Measurements from ENCODE around the gene COX20.

COX20 gene

DNA sequence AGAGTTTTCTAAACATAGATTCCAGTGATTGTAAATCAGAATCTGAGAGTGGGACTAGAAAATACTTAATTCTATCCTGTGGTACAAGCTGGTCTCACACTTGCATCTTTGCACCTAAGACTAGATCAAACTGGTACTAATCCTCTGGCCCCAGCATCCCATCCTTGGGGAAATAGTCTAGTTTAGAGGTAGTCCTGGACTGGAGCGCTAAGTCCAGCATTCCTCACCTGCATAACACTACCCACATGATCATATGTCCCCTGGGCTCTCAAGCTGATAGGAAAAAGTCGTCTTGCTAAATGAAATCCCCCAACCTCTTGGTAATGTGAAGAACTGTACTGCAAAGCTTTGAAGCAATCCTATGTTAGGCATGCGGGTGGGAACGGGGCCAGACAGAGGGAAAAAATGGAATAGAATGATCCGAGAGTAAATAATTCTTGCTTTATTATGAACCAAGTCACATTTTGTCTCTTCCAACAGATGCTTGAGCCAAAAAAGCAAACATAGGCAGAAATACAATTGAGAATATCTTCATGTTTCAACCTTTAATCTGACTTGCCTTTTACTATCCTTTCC, 4.8 kb downstream of the COX20 start:
- Histone ChIP-seq H3K36me3 (ENCODE audit: control insufficient read depth, insufficient read depth, low read length) (peaks cover 64% of the 10 kb centered on the region), H3K27ac (ENCODE audit: low read depth, low read length) (no peak overlapping the region), H3K9me3 (ENCODE audit: control insufficient read depth, insufficient read depth, low read length) (no peaks in the 10 kb centered on the region), H3K27me3 (ENCODE audit: control insufficient read depth, insufficient read depth, low read length) (no peaks in the 10 kb centered on the region), H3K4me3 (ENCODE audit: low read depth, low read length) (no peak overlapping the region), H3K4me1 (ENCODE audit: control insufficient read depth, insufficient read depth, low read length) (peaks cover 16% of the 10 kb centered on the region), H3K9ac (ENCODE audit: low read depth, low read length) (no peak overlapping the region)

GRCh38 chr1:244841273-244841927, 5.9 kb downstream of the COX20 start:
- Histone ChIP-seq H3K9me3 (ENCODE audit: control insufficient read depth, insufficient read depth, low read length) (no peaks in the 10 kb centered on the region), H3K4me3 (ENCODE audit: low read depth, low read length) (no peak overlapping the region), H3K27ac (ENCODE audit: low read depth, low read length) (peak overlapping the region; percentile 31), H3K36me3 (ENCODE audit: control insufficient read depth, insufficient read depth, low read length) (peaks cover 75% of the 10 kb centered on the region), H3K4me1 (ENCODE audit: control insufficient read depth, insufficient read depth, low read length) (peaks cover 16% of the 10 kb centered on the region), H3K27me3 (ENCODE audit: control insufficient read depth, insufficient read depth, low read length) (no peaks in the 10 kb centered on the region), H3K9ac (ENCODE audit: low read depth, low read length) (no peak overlapping the region)

DNA sequence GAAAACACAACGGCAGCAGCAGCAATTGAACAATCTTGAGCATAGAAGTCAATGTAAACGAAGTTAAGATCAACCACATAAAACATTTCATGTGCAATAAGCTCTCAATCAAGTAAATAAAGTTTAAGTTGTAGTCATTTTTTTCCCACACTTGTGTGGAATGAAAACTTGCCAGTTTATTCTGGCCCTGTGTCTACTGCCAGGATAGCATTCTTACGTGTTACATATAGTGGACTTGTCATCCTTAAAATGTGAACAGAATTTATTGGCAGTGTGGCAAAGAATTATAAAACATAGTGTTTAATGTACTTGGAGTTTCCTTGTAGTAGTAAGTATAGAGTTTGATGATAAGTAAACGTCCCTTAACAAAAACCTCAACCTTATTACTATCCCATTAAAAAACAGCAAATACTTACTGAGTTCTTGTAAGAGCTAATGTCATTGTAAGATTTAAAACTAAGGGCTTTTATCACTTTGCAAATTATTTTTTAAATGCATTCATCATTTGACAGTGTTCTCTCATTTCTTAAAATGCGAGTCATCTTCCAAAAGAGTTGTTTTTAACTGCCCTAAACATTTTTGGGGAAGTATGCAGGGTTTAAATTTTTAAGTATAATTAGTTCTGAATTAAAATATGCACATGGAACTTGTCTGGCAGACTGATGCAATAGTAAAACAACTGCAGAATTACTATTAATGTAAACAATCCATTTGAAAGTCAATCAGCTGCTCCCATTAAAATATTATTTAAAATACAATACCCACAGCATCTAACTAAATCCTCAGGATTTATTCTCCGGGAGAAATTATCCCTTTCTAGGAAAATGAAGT, 7.9 kb downstream of the COX20 start:
- no peak overlapping the region for H3K9ac ChIP-seq (ENCODE audit: low read depth, low read length)
- no peaks in the 10 kb centered on the region for H3K9me3 ChIP-seq (ENCODE audit: control insufficient read depth, insufficient read depth, low read length)
- H3K27ac ChIP-seq (ENCODE audit: low read depth, low read length): no peak overlapping the region
- peaks cover 95% of the 10 kb centered on the region for H3K36me3 ChIP-seq (ENCODE audit: control insufficient read depth, insufficient read depth, low read length)
- H3K27me3 ChIP-seq (ENCODE audit: control insufficient read depth, insufficient read depth, low read length): no peaks in the 10 kb centered on the region
- H3K4me1 ChIP-seq (ENCODE audit: control insufficient read depth, insufficient read depth, low read length): no peaks in the 10 kb centered on the region
- no peak overlapping the region for H3K4me3 ChIP-seq (ENCODE audit: low read depth, low read length)

- Histone ChIP-seq H3K27ac (ENCODE audit: low read depth, low read length) (peak overlapping the region; percentile 5), H3K36me3 (ENCODE audit: control insufficient read depth, insufficient read depth, low read length) (peaks cover 100% of the 10 kb centered on the region), H3K4me3 (ENCODE audit: low read depth, low read length) (no peak overlapping the region), H3K9ac (ENCODE audit: low read depth, low read length) (no peak overlapping the region), H3K27me3 (ENCODE audit: control insufficient read depth, insufficient read depth, low read length) (no peaks in the 10 kb centered on the region), H3K4me1 (ENCODE audit: control insufficient read depth, insufficient read depth, low read length) (no peaks in the 10 kb centered on the region), H3K9me3 (ENCODE audit: control insufficient read depth, insufficient read depth, low read length) (no peaks in the 10 kb centered on the region)
Observed at GRCh38 chr1:244844155-244845121, 9.0 kb downstream of the COX20 start.

GRCh38 chr1:244846653-244847052, 11.2 kb downstream of the COX20 start:
- Histone ChIP-seq H3K4me3 (ENCODE audit: low read depth, low read length) (no peak overlapping the region), H3K4me1 (ENCODE audit: control insufficient read depth, insufficient read depth, low read length) (no peaks in the 10 kb centered on the region), H3K9ac (ENCODE audit: low read depth, low read length) (no peak overlapping the region), H3K27ac (ENCODE audit: low read depth, low read length) (no peak overlapping the region), H3K9me3 (ENCODE audit: control insufficient read depth, insufficient read depth, low read length) (no peaks in the 10 kb centered on the region), H3K27me3 (ENCODE audit: control insufficient read depth, insufficient read depth, low read length) (no peaks in the 10 kb centered on the region), H3K36me3 (ENCODE audit: control insufficient read depth, insufficient read depth, low read length) (peaks cover 100% of the 10 kb centered on the region)

- H3K27me3 ChIP-seq (ENCODE audit: control insufficient read depth, insufficient read depth, low read length): no peaks in the 10 kb centered on the region
- H3K36me3 ChIP-seq (ENCODE audit: control insufficient read depth, insufficient read depth, low read length): peaks cover 100% of the 10 kb centered on the region
- H3K4me1 ChIP-seq (ENCODE audit: control insufficient read depth, insufficient read depth, low read length): no peaks in the 10 kb centered on the region
- no peak overlapping the region for H3K9ac ChIP-seq (ENCODE audit: low read depth, low read length)
- H3K4me3 ChIP-seq (ENCODE audit: low read depth, low read length): no peak overlapping the region
- H3K9me3 ChIP-seq (ENCODE audit: control insufficient read depth, insufficient read depth, low read length): no peaks in the 10 kb centered on the region
- H3K27ac ChIP-seq (ENCODE audit: low read depth, low read length): peak overlapping the region; percentile 14
Observed at GRCh38 chr1:244849189-244849866, 13.9 kb downstream of the COX20 start.

GRCh38 chr1:244850099-244850852, 14.8 kb downstream of the COX20 start:
- H3K36me3 ChIP-seq (ENCODE audit: control insufficient read depth, insufficient read depth, low read length): peaks cover 100% of the 10 kb centered on the region
- no peaks in the 10 kb centered on the region for H3K27me3 ChIP-seq (ENCODE audit: control insufficient read depth, insufficient read depth, low read length)
- no peak overlapping the region for H3K27ac ChIP-seq (ENCODE audit: low read depth, low read length)
- no peaks in the 10 kb centered on the region for H3K9me3 ChIP-seq (ENCODE audit: control insufficient read depth, insufficient read depth, low read length)
- H3K4me1 ChIP-seq (ENCODE audit: control insufficient read depth, insufficient read depth, low read length): no peaks in the 10 kb centered on the region
- H3K9ac ChIP-seq (ENCODE audit: low read depth, low read length): no peak overlapping the region
- H3K4me3 ChIP-seq (ENCODE audit: low read depth, low read length): no peak overlapping the region

DNA sequence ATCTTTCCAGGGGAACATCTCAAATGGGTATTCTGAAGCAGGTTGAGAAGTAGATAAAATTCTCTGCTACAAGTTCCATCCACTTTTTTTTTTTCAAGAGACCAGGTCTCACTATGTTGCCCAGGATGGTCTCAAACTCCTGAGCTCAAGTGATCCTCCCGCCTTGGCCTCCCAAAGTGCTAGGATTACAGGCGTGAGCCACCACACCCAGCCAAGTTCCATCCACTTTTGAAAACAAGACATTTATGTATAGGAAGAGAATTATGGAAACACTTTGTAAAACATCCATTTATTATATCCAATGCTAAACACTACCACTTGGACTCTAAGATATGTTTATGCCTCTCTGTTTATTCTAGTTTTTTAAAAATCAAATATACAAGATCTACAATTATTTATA, 15.4 kb downstream of the COX20 start:
- Histone ChIP-seq H3K9ac (ENCODE audit: low read depth, low read length) (no peak overlapping the region), H3K27me3 (ENCODE audit: control insufficient read depth, insufficient read depth, low read length) (no peaks in the 10 kb centered on the region), H3K36me3 (ENCODE audit: control insufficient read depth, insufficient read depth, low read length) (peaks cover 100% of the 10 kb centered on the region), H3K9me3 (ENCODE audit: control insufficient read depth, insufficient read depth, low read length) (no peaks in the 10 kb centered on the region), H3K4me1 (ENCODE audit: control insufficient read depth, insufficient read depth, low read length) (no peaks in the 10 kb centered on the region), H3K4me3 (ENCODE audit: low read depth, low read length) (no peak overlapping the region), H3K27ac (ENCODE audit: low read depth, low read length) (no peak overlapping the region)

- H3K4me3 ChIP-seq (ENCODE audit: low read depth, low read length): no peak overlapping the region
- no peaks in the 10 kb centered on the region for H3K4me1 ChIP-seq (ENCODE audit: control insufficient read depth, insufficient read depth, low read length)
- no peaks in the 10 kb centered on the region for H3K27me3 ChIP-seq (ENCODE audit: control insufficient read depth, insufficient read depth, low read length)
- H3K9me3 ChIP-seq (ENCODE audit: control insufficient read depth, insufficient read depth, low read length): no peaks in the 10 kb centered on the region
- peaks cover 100% of the 10 kb centered on the region for H3K36me3 ChIP-seq (ENCODE audit: control insufficient read depth, insufficient read depth, low read length)
- H3K27ac ChIP-seq (ENCODE audit: low read depth, low read length): peak overlapping the region; percentile 3
- H3K9ac ChIP-seq (ENCODE audit: low read depth, low read length): no peak overlapping the region
Observed at GRCh38 chr1:244851546-244852231, 16.2 kb downstream of the COX20 start.

Data from HUES48 (cell line).